Thyroid gland (tissue), 4 donors: ENCODE results near the gene IL13RA2.

ENCODE experiments used
- POLR2A ChIP-seq, 2 donors: fragments of 450-650 bp; IDR thresholded peaks; one replicate each; pipeline ENCODE4 v1.6.1; 2017; ENCODE audit warnings: antibody characterized with exemption in 2 of 2, mild to moderate bottlenecking in 2 of 2, moderate library complexity in 1 of 2
- TF ChIP-seq, protein P1 (sequence below), 6 experiments: fragments of 200-600 bp in 3 of 6; fragments of 450-650 bp in 3 of 6; sonication (generic) in 3 of 6; IDR thresholded peaks; one replicate each; pipeline ENCODE4 v1.5.1; 2016 to 2019; ENCODE audit warnings: antibody characterized with exemption in 6 of 6, mild to moderate bottlenecking in 2 of 6, inconsistent platforms in 1 of 6, moderate library complexity in 1 of 6

DNA sequence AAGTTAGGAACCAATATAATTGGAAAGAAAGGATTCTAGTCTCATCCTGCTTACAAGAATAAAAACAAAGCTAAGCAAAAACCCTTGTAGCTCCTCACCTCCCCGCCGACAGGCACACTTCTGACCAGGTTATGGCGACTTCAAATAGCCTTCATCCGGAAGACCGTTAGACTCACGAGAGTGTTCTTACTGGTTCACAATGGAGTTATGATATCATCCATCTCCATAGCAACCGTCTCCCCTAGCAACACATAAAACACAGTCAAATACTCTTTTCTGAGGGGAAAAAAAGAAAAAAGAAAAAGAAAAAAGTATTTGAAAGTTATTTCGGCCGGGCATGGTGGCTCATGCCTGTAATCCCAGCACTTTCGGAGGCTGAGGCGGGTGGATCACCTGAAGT, at the start of gene IL13RA2:
- TF ChIP-seq, protein P1, sequence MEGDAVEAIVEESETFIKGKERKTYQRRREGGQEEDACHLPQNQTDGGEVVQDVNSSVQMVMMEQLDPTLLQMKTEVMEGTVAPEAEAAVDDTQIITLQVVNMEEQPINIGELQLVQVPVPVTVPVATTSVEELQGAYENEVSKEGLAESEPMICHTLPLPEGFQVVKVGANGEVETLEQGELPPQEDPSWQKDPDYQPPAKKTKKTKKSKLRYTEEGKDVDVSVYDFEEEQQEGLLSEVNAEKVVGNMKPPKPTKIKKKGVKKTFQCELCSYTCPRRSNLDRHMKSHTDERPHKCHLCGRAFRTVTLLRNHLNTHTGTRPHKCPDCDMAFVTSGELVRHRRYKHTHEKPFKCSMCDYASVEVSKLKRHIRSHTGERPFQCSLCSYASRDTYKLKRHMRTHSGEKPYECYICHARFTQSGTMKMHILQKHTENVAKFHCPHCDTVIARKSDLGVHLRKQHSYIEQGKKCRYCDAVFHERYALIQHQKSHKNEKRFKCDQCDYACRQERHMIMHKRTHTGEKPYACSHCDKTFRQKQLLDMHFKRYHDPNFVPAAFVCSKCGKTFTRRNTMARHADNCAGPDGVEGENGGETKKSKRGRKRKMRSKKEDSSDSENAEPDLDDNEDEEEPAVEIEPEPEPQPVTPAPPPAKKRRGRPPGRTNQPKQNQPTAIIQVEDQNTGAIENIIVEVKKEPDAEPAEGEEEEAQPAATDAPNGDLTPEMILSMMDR (IDR thresholded peaks at IDR 0.05) = no peak
- no peak for TF ChIP-seq POLR2A (IDR thresholded peaks at IDR 0.05)
